ENCODE data around the gene DAAM2.

Gene DAAM2

GRCh38 chr6:39935241-39935640 lies 143.1 kb downstream of the DAAM2 start:
- DNase-seq: no peak

GRCh38 chr6:39936857-39937256 lies 144.7 kb downstream of the DAAM2 start:
- DNase-seq: no peak

- DNase-seq: no peak
These were observed 145.6 kb downstream of the DAAM2 start for GRCh38 chr6:39937686-39938333.

GRCh38 chr6:39938773-39939654 lies 146.8 kb downstream of the DAAM2 start:
- no peak for DNase-seq

GRCh38 chr6:39941138-39941537 lies 149.0 kb downstream of the DAAM2 start:
- no peak for DNase-seq

GRCh38 chr6:39941820-39942219 lies 149.6 kb downstream of the DAAM2 start:
- DNase-seq: no peak

GRCh38 chr6:39942903-39943580 lies 150.9 kb downstream of the DAAM2 start:
- no peak for DNase-seq

GRCh38 chr6:39945626-39946025 lies 153.4 kb downstream of the DAAM2 start:
- DNase-seq: no peak

- no peak for DNase-seq
These were observed 155.5 kb downstream of the DAAM2 start for GRCh38 chr6:39947611-39948068.

- DNase-seq: no peak
These were observed 156.1 kb downstream of the DAAM2 start for GRCh38 chr6:39948199-39948791.

GRCh38 chr6:39950125-39950720 lies 158.0 kb downstream of the DAAM2 start:
- DNase-seq: no peak

GRCh38 chr6:39951191-39951590 lies 159.0 kb downstream of the DAAM2 start:
- DNase-seq: no peak

- no peak for DNase-seq
These were observed 159.5 kb downstream of the DAAM2 start for GRCh38 chr6:39951716-39952115.

- no peak for DNase-seq
These were observed 160.0 kb downstream of the DAAM2 start for GRCh38 chr6:39952167-39952566.

GRCh38 chr6:39953076-39953618 lies 161.0 kb downstream of the DAAM2 start:
- no peak for DNase-seq
